Tongue (tissue), 2 donors: Measurements from ENCODE around the gene TH. TPM values are rescaled to one million over a fixed set of nuclear protein-coding genes. Genes with fewer than 3 reads are reported as not detected.
A peak's percentile ranks its signal among the peaks of the same experiment; 100 is the strongest.

Experiments used
- DNase-seq: peaks from one replicate; pipeline ENCODE4 v3.0.0-alpha.2; 2015
- total RNA-seq: library from RNA; depleted of rRNA; stranded (reverse); fragments of >200 nt; gene quantifications from one replicate; pipeline ENCODE4 v1.2.3, GENCODE V29; 2014

TH gene
- total RNA-seq, 1 donor from 2014 or later: 0.62 TPM

GRCh38 chr11:2142300-2142759 lies 29.3 kb downstream of the TH start:
- peak; percentile 52 for DNase-seq

DNA sequence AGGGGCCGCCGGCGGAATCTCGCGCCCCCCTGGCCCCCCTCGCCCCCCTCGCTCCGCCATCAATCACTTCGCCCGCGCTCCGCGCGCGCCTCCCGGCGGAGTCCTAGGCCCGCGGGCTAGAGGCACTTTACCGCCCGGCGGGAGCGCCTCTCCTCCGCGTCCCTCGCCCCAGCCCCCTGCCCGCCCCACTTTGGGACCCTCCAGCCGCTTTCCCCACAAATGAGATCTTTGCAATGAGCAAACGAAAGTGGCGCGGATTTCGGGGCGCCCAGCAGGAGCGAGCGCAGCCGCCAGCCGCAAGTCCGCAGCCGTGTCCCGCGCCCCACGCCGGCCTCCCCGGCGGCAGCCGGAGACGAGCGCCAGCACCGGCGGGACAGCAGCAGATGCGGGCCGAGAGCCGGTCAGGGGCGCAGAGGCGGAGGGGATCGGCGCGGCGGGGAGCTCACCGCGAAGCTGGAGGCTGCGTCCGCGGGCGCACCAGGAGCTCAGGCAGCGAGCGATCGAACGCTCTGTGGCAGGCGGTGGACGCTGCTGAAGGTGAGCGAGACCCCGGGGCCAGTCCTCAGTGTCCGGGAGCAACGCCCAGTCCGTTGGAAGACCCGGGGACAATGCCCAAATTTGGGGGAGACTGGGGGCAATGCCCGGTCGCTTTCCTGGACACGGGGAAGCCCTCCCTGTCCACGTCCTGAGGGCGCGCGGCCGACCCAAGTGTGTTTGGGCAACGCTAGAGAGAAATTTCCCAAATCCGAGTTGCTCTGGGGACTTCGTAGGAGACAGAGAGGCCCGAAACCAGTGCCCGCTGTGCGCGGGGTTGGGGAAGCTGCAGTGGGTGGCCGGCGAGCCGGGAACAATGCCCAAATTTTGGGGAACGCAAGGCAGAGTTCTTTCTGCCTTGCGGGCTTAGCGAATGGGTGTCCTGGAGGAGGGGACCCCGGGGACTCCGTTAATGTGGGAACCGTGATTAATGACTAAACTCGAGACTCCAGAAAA lies 30.9 kb downstream of the TH start:
- peak; percentile 48 for DNase-seq

GRCh38 chr11:2139621-2140337 lies 31.8 kb downstream of the TH start:
- peak; percentile 73 for DNase-seq

DNA sequence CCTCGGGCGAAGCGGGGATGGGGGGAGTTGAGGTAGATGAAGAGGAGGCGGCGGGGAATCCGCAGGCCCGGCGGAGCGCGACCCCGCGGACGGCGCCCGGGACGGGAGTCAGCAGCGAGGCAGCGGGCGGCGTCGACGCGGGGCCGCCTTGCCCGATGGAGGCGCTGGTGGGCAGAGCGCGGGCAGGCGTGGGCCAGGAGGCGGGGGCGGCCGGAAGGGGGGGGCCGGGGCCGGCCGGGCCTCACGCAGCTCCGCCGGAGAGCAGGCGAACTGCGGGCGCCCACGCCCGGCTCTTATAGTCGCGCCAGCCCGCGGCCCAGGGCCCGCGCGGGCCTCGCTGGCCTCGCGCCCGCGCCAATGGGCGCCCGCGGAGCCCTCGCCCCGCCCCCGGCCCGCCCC lies 32.5 kb downstream of the TH start, which contains the start of gene IGF2:
Gene IGF2 (minus strand): TSS at position 267 of the 399 bp plus-strand sequence. CDS start 3,866 bp downstream, outside the sequence.
- DNase-seq: peak; percentile 88

DNA sequence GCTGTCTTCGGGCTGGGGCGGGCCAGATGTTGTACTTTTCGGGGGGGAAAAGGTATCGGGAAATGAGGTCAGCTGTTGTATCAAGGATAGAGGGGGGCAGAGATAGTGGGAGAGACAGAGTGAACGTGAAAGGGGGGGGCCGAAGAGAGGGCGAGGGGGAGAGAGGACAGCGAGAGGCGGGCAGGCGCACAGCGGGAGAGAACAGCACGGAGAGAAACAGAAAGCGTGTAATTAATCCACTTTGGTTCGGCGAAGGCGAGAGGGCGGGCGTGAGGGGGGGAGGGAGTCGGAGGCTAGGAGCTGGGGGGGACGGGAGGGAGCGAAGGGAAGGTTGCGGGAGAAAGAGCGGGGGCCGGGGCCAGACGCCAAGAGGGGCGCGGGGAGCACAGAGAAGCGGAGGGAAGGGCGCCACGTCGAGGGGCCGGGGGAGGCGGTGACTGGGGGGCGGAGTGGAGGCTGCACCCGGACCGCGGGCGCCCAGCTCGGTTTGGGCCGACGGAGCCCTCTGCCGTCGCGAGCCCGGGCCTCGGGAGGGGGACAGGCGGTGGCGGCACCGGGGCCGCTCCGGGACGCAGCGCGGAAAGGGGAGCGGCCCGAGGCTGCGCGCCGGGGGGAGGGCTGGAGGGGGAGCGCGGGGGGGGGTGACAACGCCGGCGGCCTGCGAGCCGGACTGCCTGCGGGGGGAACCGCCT lies 33.0 kb downstream of the TH start:
- DNase-seq: peak; percentile 51

- no peak for DNase-seq
These were observed 33.6 kb downstream of the TH start for GRCh38 chr11:2138068-2138430.

GRCh38 chr11:2137202-2138067 lies 34.2 kb downstream of the TH start:
- peak; percentile 94 for DNase-seq

DNA sequence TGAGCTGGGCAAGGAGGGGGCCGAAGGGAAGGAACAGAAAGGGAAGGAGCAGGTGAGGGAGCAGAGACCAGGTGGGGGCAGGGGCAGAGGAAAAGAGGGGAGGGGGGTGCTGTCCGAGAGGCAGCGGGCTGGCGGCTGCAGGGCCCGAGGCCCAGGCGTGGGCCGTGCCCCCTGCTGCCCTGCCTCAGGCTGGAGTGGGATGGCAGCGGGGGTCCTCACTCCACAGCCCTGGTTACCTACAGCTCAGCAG lies 34.7 kb downstream of the TH start:
- no peak for DNase-seq

DNA sequence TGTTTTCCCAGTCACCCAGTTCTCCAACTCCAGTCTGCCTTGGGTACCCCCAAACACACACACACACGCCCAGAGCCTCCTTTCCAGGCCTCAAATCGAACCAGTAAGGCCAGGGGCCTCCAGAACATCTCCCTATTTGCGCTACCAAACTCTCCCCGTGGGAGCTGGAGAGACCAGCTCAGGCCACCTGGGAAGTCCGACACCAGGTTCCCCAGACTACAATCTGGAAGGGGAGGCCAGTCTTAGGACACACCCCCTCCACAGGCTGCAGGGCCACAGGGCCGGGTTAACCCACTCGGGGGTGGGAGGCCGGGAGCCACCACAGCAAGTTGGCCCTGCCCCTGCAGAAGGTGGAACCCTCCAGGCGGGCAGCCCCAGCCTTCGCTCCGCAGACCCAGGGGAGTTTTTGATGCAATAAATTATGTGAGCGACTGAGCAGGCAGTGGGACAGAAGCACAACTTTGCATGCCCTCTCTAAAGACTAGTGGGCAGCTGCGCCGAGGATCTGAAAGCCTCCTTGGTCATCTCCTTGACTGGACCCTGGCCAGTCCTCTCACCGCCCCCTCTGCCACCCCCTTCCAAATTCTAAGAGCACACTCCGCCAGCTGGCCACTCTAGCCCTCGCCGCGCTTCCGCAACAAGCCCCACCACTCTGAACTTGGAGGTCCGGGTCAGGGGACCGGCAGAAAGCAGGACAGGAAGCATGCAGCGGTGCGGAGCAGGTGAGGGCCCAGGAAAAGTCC lies 35.2 kb downstream of the TH start:
- peak; percentile 19 for DNase-seq

- DNase-seq: peak; percentile 70
These were observed 35.9 kb downstream of the TH start for GRCh38 chr11:2135648-2136201.

DNA sequence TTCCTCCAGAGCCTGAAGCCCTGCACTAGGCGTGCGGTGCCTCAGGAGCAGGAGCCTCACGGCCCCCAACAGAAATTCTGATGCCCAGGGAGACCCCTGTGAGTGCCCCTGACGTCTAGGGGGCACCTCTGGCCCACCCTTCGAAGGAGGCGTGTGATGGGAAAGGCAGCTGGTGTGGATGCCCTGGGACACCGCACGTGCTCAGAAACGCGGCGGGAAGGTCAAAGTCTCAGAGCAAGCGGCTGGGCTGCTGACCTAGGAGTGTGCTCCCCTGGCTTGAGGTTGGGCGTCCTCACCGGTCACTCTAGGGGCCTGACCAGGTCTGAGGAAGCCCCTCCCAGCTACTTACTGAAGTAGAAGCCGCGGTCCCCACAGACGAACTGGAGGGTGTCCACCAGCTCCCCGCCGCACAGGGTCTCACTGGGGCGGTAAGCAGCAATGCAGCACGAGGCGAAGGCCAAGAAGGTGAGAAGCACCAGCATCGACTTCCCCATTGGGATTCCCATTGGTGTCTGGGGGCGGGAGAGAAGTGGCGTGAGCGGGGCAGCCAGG lies 36.5 kb downstream of the TH start:
- no peak for DNase-seq

DNA sequence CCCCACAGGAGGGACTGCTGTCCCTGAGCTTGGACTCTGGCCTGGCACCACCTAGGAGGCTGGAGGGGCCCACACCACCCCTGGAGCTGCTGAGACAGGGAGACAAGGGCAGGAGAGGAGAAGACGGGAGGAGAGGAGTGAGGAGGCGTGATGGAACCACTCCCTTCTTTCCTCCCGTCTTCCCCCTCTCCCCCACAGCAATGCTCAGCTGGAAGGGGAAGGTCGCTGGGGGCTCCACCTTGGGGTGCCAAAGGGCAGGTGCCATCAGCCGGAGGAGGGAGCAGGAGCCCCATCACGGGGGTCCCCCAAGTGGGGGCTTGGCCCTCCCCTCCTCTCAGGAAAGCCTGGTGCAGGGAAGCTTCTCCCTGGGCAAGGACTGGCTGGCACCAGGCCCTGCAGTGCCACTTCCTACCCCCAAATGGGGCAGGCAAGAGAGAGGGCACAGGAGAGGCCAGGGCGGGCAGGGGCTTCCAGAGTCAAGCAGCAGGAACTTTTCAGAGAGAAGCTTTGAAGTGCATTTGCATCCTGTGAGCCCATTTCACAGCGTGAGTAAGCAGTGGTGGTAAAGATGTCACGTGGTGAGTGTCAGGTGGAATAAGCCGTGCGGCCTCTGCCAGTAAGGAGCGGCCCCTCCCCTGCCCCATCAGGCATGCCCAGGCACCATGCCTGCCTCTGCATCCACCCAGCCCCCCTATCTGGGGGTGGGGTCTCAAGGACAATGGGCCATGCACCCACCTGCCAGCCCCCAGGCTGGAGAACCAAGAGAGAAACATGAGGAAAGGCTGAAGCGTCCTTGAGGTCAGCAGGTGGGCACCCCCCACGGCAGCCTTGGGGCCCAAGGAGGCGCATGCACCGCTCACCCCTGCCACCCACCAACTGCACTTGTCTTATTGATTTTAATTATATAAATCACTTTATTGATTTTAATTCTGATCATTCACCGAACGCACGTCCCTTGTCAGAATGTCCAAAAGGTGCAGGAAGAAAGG lies 37.3 kb downstream of the TH start:
- DNase-seq: peak; percentile 39

GRCh38 chr11:2133241-2134021 lies 38.2 kb downstream of the TH start:
- no peak for DNase-seq

DNA sequence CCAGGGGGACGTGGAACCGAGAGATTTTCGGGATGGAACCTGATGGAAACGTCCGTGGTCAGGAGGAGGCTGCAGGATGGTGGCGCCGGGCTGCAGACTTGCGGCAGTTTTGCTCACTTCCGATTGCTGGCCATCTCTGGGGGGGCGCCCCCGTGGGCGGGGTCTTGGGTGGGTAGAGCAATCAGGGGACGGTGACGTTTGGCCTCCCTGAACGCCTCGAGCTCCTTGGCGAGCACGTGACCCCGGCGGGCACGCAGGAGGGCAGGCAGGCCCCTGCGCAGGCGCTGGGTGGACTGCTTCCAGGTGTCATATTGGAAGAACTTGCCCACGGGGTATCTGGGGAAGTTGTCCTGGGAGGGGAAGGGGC lies 38.8 kb downstream of the TH start:
- DNase-seq: peak; percentile 42

- no peak for DNase-seq
These were observed 39.4 kb downstream of the TH start for GRCh38 chr11:2132246-2132645.

DNA sequence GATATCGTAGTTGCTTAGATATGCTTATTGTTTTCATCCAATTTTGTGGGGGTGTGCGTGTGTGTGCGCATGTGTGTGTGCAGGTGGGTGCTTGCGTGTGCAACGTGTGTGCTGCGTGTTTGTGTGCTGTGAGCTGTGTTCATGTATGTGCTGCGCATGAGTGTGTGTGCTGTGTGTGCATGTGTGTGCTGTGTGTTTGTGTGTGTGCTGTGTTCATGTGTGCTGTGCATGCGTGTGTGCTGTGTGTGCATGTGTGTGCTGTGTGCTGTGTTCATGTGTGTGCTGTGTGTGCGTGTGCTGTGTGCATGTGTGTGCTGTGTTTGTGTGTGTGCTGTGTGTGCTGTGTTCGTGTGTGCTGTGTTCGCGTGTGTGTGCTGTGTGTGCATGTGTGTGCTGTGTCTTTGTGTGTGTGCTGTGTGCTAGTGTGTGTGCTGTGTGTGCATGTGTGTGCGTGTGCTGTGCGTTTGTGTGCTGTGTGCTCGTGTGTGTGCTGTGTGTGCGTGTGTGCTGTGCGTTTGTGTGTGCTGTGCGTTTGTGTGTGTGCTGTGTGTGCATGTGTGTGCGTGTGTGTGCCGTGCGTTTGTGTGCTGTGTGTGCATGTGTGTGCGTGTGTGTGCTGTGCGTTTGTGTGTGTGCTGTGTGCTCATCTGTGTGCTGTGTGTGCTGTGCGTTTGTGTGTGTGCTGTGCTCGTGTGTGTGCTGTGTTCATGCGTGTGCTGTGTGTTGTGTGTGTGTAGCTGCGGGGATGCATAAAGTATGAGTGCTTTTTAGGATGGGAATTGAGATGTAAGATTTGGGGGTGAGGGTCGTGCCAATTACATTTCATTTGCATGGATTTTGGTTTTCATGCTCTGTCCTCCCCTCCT lies 40.0 kb downstream of the TH start:
- peak; percentile 30 for DNase-seq

GRCh38 chr11:2130881-2131352 lies 40.7 kb downstream of the TH start:
- no peak for DNase-seq
